Stimulated activated naive CD8-positive, alpha-beta T cell treated with anti-CD3 and anti-CD28 coated beads, Interleukin-15, Interleukin-2, amounts not matched to agents 100 ng/mL and 50 ng/mL, for 24 hours (primary cell): ENCODE results near the gene CST5.
"Not testable (repeated sequence)": the region's sequence is repeated elsewhere in the genome, so short reads cannot be mapped to it uniquely, and the experiment has no call there.

Experiments
- H3K27ac Mint-ChIP-seq: one replicate; pipeline ENCODE4 v1.8.0; 2021; ENCODE audit warnings: mild to moderate bottlenecking, mixed read lengths
- H3K27me3 Mint-ChIP-seq: one replicate; pipeline ENCODE4 v1.8.0; 2021; ENCODE audit warnings: mixed read lengths
- H3K36me3 Mint-ChIP-seq: one replicate; pipeline ENCODE4 v1.8.0; 2021; ENCODE audit warnings: low read depth, mixed read lengths
- H3K4me1 Mint-ChIP-seq: one replicate; pipeline ENCODE4 v1.8.0; 2021; ENCODE audit warnings: low read depth, mixed read lengths
- H3K4me3 Mint-ChIP-seq: one replicate; pipeline ENCODE4 v1.8.0; 2021; ENCODE audit warnings: mild to moderate bottlenecking, mixed read lengths
- H3K9me3 Mint-ChIP-seq: one replicate; pipeline ENCODE4 v1.8.0; 2021; ENCODE audit warnings: mixed read lengths

CST5 gene

DNA sequence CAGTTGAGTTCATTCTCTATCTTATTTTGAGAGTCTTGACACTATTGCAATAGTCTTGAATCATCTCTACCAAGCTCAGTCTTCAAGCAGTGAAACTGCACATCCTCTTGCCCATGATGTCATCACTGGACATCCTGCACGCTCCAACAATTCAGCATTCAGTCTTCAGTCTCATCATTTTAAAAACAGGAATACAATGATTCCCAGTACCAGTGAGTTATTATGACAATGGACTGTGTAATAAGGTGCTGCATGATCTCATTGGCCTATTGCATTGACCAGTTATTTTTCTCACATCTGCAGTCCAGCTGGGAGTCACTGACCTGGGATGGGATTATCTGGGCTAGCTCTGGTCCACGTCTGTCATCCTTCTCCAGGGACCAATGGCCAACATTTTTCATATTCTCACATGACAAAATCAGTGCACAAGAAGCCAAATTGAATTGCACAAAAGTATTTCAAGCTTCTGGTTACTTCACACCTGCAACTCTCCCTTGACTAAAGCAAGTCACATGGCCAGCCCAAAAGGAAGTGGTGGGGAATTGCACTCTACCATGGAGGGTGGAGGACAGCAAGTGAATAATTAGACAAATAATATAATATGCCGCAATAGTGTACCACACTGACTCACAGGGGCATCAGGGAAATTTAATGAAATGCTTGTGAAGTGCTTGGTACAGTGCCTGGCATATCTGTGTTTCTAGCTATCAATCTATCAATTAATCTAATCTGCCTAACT lies 46.6 kb downstream of the CST5 start:
- Mint-ChIP-seq H3K9me3 (no peaks in the 10 kb centered on the region), H3K27ac (no peak overlapping the region), H3K27me3 (peaks cover 9% of the 10 kb centered on the region), H3K36me3 (no peaks in the 10 kb centered on the region), H3K4me3 (no peak overlapping the region), H3K4me1 (no peaks in the 10 kb centered on the region)

DNA sequence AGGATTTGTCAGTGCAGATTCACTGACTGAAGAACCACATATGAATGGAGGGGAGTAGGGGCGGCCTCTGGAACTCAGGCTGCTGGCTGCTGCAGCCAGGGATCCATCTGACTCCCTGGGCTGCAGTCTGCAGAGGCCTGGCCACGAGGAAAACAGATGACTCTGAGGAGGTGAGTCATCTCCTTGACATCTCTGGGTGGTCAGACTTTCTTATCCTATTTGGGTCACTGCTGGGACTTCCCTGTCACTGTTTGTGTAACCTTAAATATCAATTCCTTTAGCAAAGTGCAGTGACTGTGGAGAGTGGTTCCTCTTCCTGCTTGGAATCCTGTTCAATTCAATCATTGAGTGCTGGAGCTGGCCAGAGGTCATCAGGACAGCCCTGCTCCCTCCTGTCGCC lies 47.6 kb downstream of the CST5 start:
- not testable (repeated sequence) for H3K9me3 Mint-ChIP-seq, H3K4me1 Mint-ChIP-seq, H3K4me3 Mint-ChIP-seq

GRCh38 chr20:23826541-23827021 lies 53.0 kb downstream of the CST5 start, which contains the start of gene CST2:
Gene CST2 (minus strand): TSS chr20:23826729. CDS start chr20:23826660, 69 bp downstream.
- no peaks in the 10 kb centered on the region for H3K36me3 Mint-ChIP-seq
- no peaks in the 10 kb centered on the region for H3K9me3 Mint-ChIP-seq
- H3K4me3 Mint-ChIP-seq = no peak within 1 kb of the TSS
- H3K4me1 Mint-ChIP-seq = no peaks in the 10 kb centered on the region
- H3K27ac Mint-ChIP-seq = no peak within 1 kb of the TSS
- H3K27me3 Mint-ChIP-seq = no peaks in the 10 kb centered on the region

More for the DNA sequence above, 47.6 kb downstream of the CST5 start:
- not testable (repeated sequence) for H3K27me3 Mint-ChIP-seq, H3K36me3 Mint-ChIP-seq, H3K27ac Mint-ChIP-seq
